Sigmoid colon (tissue), 4 donors: ENCODE data around the gene TBC1D20.

Experiments
- POLR2A ChIP-seq, 2 donors: fragments of 450-650 bp; IDR thresholded peaks; one replicate each; pipeline ENCODE4 v1.6.1; 2016; ENCODE audit warnings: antibody characterized with exemption in 2 of 2, mild to moderate bottlenecking in 2 of 2, moderate library complexity in 2 of 2
- POLR2AphosphoS5 ChIP-seq, 4 donors: sonication (generic); formaldehyde crosslinking; IDR thresholded peaks; one replicate each; pipeline ENCODE4 v1.6.1; 2017; ENCODE audit warnings: antibody characterized with exemption in 4 of 4
- TF ChIP-seq, protein P1 (sequence below), 4 experiments: fragments of 450-650 bp in 3 of 4; fragments of 200-600 bp in 1 of 4; IDR thresholded peaks; one replicate each; pipeline ENCODE4 v1.5.1; 2016 to 2019; ENCODE audit warnings: antibody characterized with exemption in 4 of 4, mild to moderate bottlenecking in 3 of 4, moderate library complexity in 2 of 4

DNA sequence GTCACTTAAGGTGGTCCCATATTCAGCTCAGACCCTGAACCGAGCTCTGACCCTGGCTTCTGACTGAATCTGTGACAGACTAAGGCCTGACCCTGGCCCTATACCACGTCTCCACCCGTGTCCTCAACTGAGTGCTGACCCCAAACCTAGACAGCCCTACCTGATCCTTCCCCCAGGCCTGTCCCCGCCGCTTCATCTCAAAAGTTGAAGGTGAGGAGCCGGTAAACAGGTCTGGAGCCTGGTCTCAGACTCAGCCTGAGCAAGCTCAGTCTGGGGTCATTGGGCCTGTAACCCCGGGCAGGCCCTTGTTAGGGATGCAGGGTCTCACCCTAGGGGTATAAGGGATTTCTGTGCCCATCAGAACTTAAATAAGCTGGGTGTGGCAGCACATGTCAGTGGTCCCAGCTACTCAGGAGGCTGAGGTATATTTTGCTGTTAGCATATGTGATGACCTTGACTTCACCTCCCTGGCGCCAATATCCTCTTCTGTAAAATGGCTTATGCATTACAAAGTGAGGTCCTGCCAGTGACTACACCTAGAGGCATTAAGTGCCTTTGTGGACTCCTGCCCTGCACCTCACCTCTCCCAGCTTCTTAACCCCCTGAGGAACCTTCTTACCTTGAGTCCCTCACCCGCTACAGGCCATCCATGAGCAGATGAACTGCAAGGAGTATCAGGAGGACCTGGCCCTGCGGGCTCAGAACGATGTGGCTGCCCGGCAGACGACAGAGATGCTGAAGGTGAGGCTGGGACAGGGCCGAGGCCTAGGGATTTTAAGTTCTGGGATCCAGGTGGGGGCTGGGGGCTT is 34.3 kb downstream of the TBC1D20 start:
- no peak for TF ChIP-seq POLR2A (IDR thresholded peaks at IDR 0.05)
- TF ChIP-seq, protein P1, sequence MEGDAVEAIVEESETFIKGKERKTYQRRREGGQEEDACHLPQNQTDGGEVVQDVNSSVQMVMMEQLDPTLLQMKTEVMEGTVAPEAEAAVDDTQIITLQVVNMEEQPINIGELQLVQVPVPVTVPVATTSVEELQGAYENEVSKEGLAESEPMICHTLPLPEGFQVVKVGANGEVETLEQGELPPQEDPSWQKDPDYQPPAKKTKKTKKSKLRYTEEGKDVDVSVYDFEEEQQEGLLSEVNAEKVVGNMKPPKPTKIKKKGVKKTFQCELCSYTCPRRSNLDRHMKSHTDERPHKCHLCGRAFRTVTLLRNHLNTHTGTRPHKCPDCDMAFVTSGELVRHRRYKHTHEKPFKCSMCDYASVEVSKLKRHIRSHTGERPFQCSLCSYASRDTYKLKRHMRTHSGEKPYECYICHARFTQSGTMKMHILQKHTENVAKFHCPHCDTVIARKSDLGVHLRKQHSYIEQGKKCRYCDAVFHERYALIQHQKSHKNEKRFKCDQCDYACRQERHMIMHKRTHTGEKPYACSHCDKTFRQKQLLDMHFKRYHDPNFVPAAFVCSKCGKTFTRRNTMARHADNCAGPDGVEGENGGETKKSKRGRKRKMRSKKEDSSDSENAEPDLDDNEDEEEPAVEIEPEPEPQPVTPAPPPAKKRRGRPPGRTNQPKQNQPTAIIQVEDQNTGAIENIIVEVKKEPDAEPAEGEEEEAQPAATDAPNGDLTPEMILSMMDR (IDR thresholded peaks at IDR 0.05) = no peak
- no peak for TF ChIP-seq POLR2AphosphoS5 (IDR thresholded peaks at IDR 0.05)
